GM12878 (cell line): Measurements from ENCODE around the gene NHERF2. TPM values are rescaled to one million over a fixed set of nuclear protein-coding genes. Genes with fewer than 3 reads are reported as not detected.

ENCODE experiments used
- ATAC-seq: fragments of 200-7000 bp; cut with Tn5 transposase; 3 replicates; pipeline ENCODE4 v1.9.1; 2020; ENCODE audit warnings: mild to moderate bottlenecking, moderate library complexity
- BruUV-seq: library from RNA; stranded (reverse); fragments of 400-500 nt; replicated peaks from 2 replicates; lab custom pipeline; 2021; lab: Mats Ljungman, UMichigan
- CTCF ChIA-PET: fragments of 300-600 bp; sonication (Branson Sonifier 250); formaldehyde crosslinking; extraction: SDS; loops from one replicate; lab custom pipeline; 2021; ENCODE audit warnings: inconsistent platforms; lab: Yijun Ruan, JAX
- POLR2A ChIA-PET: fragments of 350-600 bp; formaldehyde crosslinking; extraction: SDS; loops from one replicate; lab custom pipeline; 2021; ENCODE audit warnings: inconsistent platforms; lab: Charles Lee
- RAD21 ChIA-PET: fragments of 300-600 bp; sonication (Branson Sonifier 250); formaldehyde crosslinking; loops from one replicate; lab custom pipeline; 2023; ENCODE audit warnings: antibody characterized with exemption; ENCODE audit not compliant: unreplicated experiment; lab: Charles Lee
- SMC1A ChIA-PET: fragments of 300-600 bp; sonication (Branson Sonifier 250); formaldehyde crosslinking; loops from one replicate; lab custom pipeline; 2023; ENCODE audit not compliant: unreplicated experiment, uncharacterized antibody; lab: Charles Lee
- DNase-seq: peaks from one replicate; pipeline ENCODE4 v3.0.0-alpha.2; 2011; ENCODE audit warnings: low read depth, low spot score
- FAIRE-seq: peaks from 3 replicates; lab custom pipeline; 2011; peaks lifted over from hg19 to GRCh38; lab: Jason Lieb, UNC
- H2AFZ ChIP-seq: 2 replicates; pipeline ENCODE4 v1.6.0; 2011; ENCODE audit warnings: low read depth, low read length, control low read depth; ENCODE audit not compliant: control insufficient read depth
- H3K27ac ChIP-seq: 2 replicates; pipeline ENCODE4 v1.5.1; 2011; ENCODE audit warnings: control low read depth; ENCODE audit not compliant: control insufficient read depth, insufficient read depth
- H3K27me3 ChIP-seq, 2 experiments: replicated peaks in 1 of 2; 2 replicates each; pipeline versions ENCODE4 v1.6.0 to v1.6.1; 2011; ENCODE audit warnings: low read length in 1 of 2; ENCODE audit not compliant: control insufficient read depth in 2 of 2, insufficient read depth in 2 of 2
- H3K36me3 ChIP-seq, 2 experiments: 2 replicates each; pipeline ENCODE4 v1.5.1; 2011; ENCODE audit warnings: low read length in 1 of 2; ENCODE audit not compliant: control insufficient read depth in 2 of 2, insufficient read depth in 2 of 2
- H3K4me1 ChIP-seq: 2 replicates; pipeline ENCODE4 v1.6.1; 2011; ENCODE audit warnings: mild to moderate bottlenecking, low read length, moderate library complexity, mixed read lengths; ENCODE audit not compliant: control insufficient read depth, insufficient read depth
- H3K4me2 ChIP-seq: 2 replicates; pipeline ENCODE4 v1.6.0; 2011; ENCODE audit warnings: control low read depth; ENCODE audit not compliant: control insufficient read depth, insufficient read depth
- H3K4me3 ChIP-seq: fragments of 200-600 bp; sonication (generic); 2 replicates; pipeline ENCODE4 v1.5.1; 2016
- H3K79me2 ChIP-seq: 2 replicates; pipeline ENCODE4 v1.6.0; 2011; ENCODE audit warnings: low read length; ENCODE audit not compliant: control insufficient read depth, insufficient read depth
- H3K9ac ChIP-seq: 2 replicates; pipeline ENCODE4 v1.8.0; 2011; ENCODE audit warnings: low read length, control low read depth, mixed read lengths; ENCODE audit not compliant: control insufficient read depth, insufficient read depth
- H3K9me3 ChIP-seq: replicated peaks from 3 replicates; pipeline ENCODE4 v1.5.1; 2011; ENCODE audit warnings: mild to moderate bottlenecking, low read length; ENCODE audit not compliant: control insufficient read depth, insufficient read depth
- H4K20me1 ChIP-seq: 2 replicates; pipeline ENCODE4 v1.6.0; 2011; ENCODE audit not compliant: control insufficient read depth, insufficient read depth
- BHLHE40 ChIP-seq, 2 experiments: fragments of 450-650 bp in 1 of 2; IDR thresholded peaks; 2 replicates each; pipeline ENCODE4 v1.6.1; 2011 to 2017; ENCODE audit warnings: low read depth in 2 of 2, borderline replicate concordance in 1 of 2, improper control_type of control experiment in 1 of 2, low read length in 1 of 2, mild to moderate bottlenecking in 1 of 2
- DPF2 ChIP-seq: fragments of 450-650 bp; IDR thresholded peaks from 2 replicates; pipeline ENCODE4 v1.6.1; 2017; ENCODE audit warnings: mild to moderate bottlenecking
- EED ChIP-seq: sonication (generic); IDR thresholded peaks from 2 replicates; pipeline ENCODE4 v1.6.1; 2016; ENCODE audit warnings: antibody characterized with exemption, low read depth
- EP300 ChIP-seq, 2 experiments: fragments of 150-350 bp in 1 of 2; IDR thresholded peaks; 2 replicates each; pipeline ENCODE4 v1.6.1; 2011 to 2012; ENCODE audit warnings: low read depth in 2 of 2, low read length in 2 of 2, borderline replicate concordance in 1 of 2, improper control_type of control experiment in 1 of 2, inconsistent platforms in 1 of 2; ENCODE audit not compliant: control insufficient read depth in 1 of 2
- IKZF1 ChIP-seq: fragments of 450-650 bp; conservative IDR thresholded peaks from 2 replicates; pipeline ENCODE4 v1.6.1; 2017; ENCODE audit warnings: antibody characterized with exemption, mild to moderate bottlenecking
- IKZF2 ChIP-seq, 2 experiments: fragments of 450-650 bp; IDR thresholded peaks; 2 replicates each; pipeline ENCODE4 v1.6.1; 2017; ENCODE audit warnings: mild to moderate bottlenecking in 2 of 2, moderate library complexity in 2 of 2
- NR2F1 ChIP-seq: fragments of 450-650 bp; conservative IDR thresholded peaks from 2 replicates; pipeline ENCODE4 v1.6.1; 2017; ENCODE audit warnings: mild to moderate bottlenecking
- POLR2A ChIP-seq: IDR thresholded peaks from 2 replicates; pipeline ENCODE4 v1.6.1; 2011; ENCODE audit warnings: low read depth, mild to moderate bottlenecking, low read length
- RAD51 ChIP-seq: fragments of 450-650 bp; IDR thresholded peaks from 2 replicates; pipeline ENCODE4 v1.6.1; 2016; ENCODE audit warnings: moderate library complexity, mild to moderate bottlenecking, inconsistent platforms
- TARDBP ChIP-seq: IDR thresholded peaks from 2 replicates; pipeline ENCODE4 v1.6.1; 2016; ENCODE audit warnings: borderline replicate concordance
- ZNF622 ChIP-seq: fragments of 450-650 bp; IDR thresholded peaks from 2 replicates; pipeline ENCODE4 v1.6.1; 2017; ENCODE audit warnings: mild to moderate bottlenecking, inconsistent platforms
- WGBS: methylation state at CpG from one replicate; pipeline ENCODE4 v1.1.6; 2016; ENCODE audit warnings: low lambda C conversion rate; ENCODE audit not compliant: insufficient replicate concordance, insufficient coverage; ENCODE audit errors: missing lambda C conversion rate; 5-methylcytosine and 5-hydroxymethylcytosine counted together
- in situ Hi-C: fragments of 300-500 bp; cut with MboI; formaldehyde crosslinking; loops from 9 replicates; pipeline ENCODE4 v1.14.3; 2018; ENCODE audit warnings: mixed read lengths
- intact Hi-C: fragments of 100-400 bp; cut with micrococcal nuclease; formaldehyde crosslinking; loops from one replicate; pipeline ENCODE4 v1.14.2; 2022; ENCODE audit not compliant: unreplicated experiment
- polyA plus RNA-seq, 11 experiments: library from polyadenylated mRNA; depleted of rRNA in 4 of 11; unstranded in 6 of 11; stranded (reverse) in 5 of 11; fragments of >200 nt; fragmentation: Nextera tagmentation in 4 of 11; fragmentation: Illumina TruSeq in 1 of 11; extraction: Ambion mirVana in 4 of 11; extraction: Trizol in 1 of 11; gene quantifications; 1 replicate in 1 of 11; 2 replicates in 10 of 11; pipeline versions ENCODE4 v1.2.1 to v1.2.3, GENCODE V29; 2011 to 2016; ENCODE audit warnings: inconsistent platforms in 2 of 11, missing spikeins in 2 of 11, low read depth in 1 of 11
- total RNA-seq, 4 experiments: library from RNA; depleted of rRNA in 3 of 4; stranded (reverse); fragments of >200 nt in 3 of 4; fragmentation: Illumina TruSeq in 1 of 4; extraction: Trizol in 1 of 4; gene quantifications; 2 replicates each; pipeline versions ENCODE4 v1.2.1 to v1.2.3, GENCODE V29; 2013 to 2021
- TF ChIP-seq, protein P1 (sequence below): fragments of 450-650 bp; conservative IDR thresholded peaks from 2 replicates; pipeline ENCODE4 v1.6.1; 2017; ENCODE audit warnings: mild to moderate bottlenecking, moderate library complexity
- TF ChIP-seq, protein P2 (sequence below): fragments of 450-650 bp; IDR thresholded peaks from 2 replicates; pipeline ENCODE4 v1.6.1; 2018; ENCODE audit warnings: mild to moderate bottlenecking, low read depth, moderate library complexity; ENCODE audit not compliant: partially characterized antibody
- TF ChIP-seq, protein P3 (sequence below): IDR thresholded peaks from 2 replicates; pipeline ENCODE4 v1.6.1; 2011; ENCODE audit warnings: mild to moderate bottlenecking, low read depth, low read length, moderate library complexity; ENCODE audit not compliant: insufficient replicate concordance
- TF ChIP-seq, protein P4 (sequence below): fragments of 450-650 bp; IDR thresholded peaks from 2 replicates; pipeline ENCODE4 v1.6.1; 2016; ENCODE audit warnings: mild to moderate bottlenecking

Gene NHERF2
- total and polyA plus RNA-seq, 10 of the 15 experiments (the other 5 are each of a cell fraction or from before 2014, with no cell fraction given), result 0.05 to 0.31 (median 0.08) TPM; not detected in 4

DNA sequence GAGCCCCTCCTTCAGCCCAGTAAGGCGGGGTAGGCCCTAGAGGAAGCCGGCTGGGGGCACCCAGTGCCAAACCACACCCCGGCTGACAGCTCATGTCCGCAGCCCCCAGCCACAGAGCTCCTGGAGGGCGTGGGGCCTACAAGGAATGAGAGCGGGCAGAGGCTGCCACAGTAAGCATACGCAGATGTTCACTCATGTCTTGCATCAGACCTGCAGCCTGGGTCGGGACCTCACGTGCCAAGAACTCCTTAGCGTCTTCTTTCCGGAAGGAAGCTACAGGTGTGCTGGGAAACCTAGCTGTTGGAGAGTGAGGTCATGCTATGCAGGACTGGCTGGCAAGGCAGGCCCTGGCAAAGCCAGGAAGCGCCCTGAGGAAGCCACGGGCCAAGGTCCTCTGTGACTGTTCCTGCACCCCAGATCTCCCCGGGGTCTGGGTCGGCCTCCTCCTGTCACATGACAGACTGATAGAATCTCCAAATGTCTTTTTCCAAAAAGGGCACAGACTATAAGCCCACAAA, 18.6 kb upstream of the NHERF2 start:
- WGBS, result 2% methylated on average over 15 of the region's 15 CpGs
- peak; percentile 6; the same call in 1 of the 3 replicates for ATAC-seq

More for the DNA sequence above, 18.6 kb upstream of the NHERF2 start:
- ChIA-PET POLR2A (interaction anchor here (0.6 to 2.2 kb wide), 5 partner anchors 12 to 147 kb away, joined by 3 to 14 read pairs (median 7); partner anchors contain the start of gene TRAF7), CTCF (interaction anchor here (0.7 to 1.4 kb wide), 5 partner anchors 9 to 132 kb away, joined by 3 to 8 read pairs (median 3); no protein-coding TSS in a partner anchor), SMC1A (interaction anchor here (1.1 to 1.9 kb wide), 3 partner anchors 27 to 147 kb away, joined by 3 to 5 read pairs (median 3); partner anchors contain the start of genes NOXO1, NTHL1, TRAF7 and TSC2), RAD21 (interaction anchor here (1.0 to 1.3 kb wide), 2 partner anchors 17 to 43 kb away, joined by 3 read pairs; partner anchors contain the start of gene RPS2)
- Histone ChIP-seq H3K27ac (peak overlapping the region; percentile 89), H3K9ac (peak overlapping the region; percentile 92), H3K9me3 (no peaks in the 10 kb centered on the region), H3K27me3 (no peaks in the 10 kb centered on the region), H4K20me1 (peaks cover 6% of the 10 kb centered on the region), H2AFZ (no peak overlapping the region), H3K4me1 (peaks cover 22% of the 10 kb centered on the region), H3K4me2 (peak overlapping the region; percentile 98), H3K4me3 (peak overlapping the region; percentile 100), H3K79me2 (peaks cover 67% of the 10 kb centered on the region), H3K36me3 (peaks cover 0 to 8% of the 10 kb centered on the region in 2 experiments; a peak in 2 of 4 replicates)
- DNase-seq (no peak), FAIRE-seq (no peak)
- intact Hi-C loops (loop anchor here (5.0 kb wide), 1 partner anchor 144 kb away; no protein-coding TSS in a partner anchor), in situ Hi-C loops (no loop called here)
- 0 out of 2 replicates have a peak, but pooled peaks have one; percentile 21 for TF ChIP-seq DPF2
- TF ChIP-seq EP300 (IDR thresholded peaks at IDR 0.05; ENCODE audit: borderline replicate concordance in 1 of 2, control insufficient read depth in 1 of 2, low read depth in 2 of 2, low read length in 2 of 2), result no peak
- peak; percentile 13; the same call in 1 of the 2 replicates for TF ChIP-seq IKZF1
- 0 out of 2 replicates have a peak, but pooled peaks have one; percentile 32 for TF ChIP-seq POLR2A
- TF ChIP-seq, protein P1, sequence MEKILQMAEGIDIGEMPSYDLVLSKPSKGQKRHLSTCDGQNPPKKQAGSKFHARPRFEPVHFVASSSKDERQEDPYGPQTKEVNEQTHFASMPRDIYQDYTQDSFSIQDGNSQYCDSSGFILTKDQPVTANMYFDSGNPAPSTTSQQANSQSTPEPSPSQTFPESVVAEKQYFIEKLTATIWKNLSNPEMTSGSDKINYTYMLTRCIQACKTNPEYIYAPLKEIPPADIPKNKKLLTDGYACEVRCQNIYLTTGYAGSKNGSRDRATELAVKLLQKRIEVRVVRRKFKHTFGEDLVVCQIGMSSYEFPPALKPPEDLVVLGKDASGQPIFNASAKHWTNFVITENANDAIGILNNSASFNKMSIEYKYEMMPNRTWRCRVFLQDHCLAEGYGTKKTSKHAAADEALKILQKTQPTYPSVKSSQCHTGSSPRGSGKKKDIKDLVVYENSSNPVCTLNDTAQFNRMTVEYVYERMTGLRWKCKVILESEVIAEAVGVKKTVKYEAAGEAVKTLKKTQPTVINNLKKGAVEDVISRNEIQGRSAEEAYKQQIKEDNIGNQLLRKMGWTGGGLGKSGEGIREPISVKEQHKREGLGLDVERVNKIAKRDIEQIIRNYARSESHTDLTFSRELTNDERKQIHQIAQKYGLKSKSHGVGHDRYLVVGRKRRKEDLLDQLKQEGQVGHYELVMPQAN, result 0 out of 2 replicates have a peak, but pooled peaks have one; percentile 31
- peak; percentile 60 for TF ChIP-seq NR2F1
- TF ChIP-seq, protein P2, sequence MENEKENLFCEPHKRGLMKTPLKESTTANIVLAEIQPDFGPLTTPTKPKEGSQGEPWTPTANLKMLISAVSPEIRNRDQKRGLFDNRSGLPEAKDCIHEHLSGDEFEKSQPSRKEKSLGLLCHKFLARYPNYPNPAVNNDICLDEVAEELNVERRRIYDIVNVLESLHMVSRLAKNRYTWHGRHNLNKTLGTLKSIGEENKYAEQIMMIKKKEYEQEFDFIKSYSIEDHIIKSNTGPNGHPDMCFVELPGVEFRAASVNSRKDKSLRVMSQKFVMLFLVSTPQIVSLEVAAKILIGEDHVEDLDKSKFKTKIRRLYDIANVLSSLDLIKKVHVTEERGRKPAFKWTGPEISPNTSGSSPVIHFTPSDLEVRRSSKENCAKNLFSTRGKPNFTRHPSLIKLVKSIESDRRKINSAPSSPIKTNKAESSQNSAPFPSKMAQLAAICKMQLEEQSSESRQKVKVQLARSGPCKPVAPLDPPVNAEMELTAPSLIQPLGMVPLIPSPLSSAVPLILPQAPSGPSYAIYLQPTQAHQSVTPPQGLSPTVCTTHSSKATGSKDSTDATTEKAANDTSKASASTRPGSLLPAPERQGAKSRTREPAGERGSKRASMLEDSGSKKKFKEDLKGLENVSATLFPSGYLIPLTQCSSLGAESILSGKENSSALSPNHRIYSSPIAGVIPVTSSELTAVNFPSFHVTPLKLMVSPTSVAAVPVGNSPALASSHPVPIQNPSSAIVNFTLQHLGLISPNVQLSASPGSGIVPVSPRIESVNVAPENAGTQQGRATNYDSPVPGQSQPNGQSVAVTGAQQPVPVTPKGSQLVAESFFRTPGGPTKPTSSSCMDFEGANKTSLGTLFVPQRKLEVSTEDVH, result no peak
- TF ChIP-seq ZNF622, result no peak
- 0 out of 4 replicates have a peak, but pooled peaks of 1 of the 2 experiments have one; percentile 17 for TF ChIP-seq IKZF2 (IDR thresholded peaks at IDR 0.05)
- TF ChIP-seq TARDBP, result no peak
- TF ChIP-seq, protein P3, sequence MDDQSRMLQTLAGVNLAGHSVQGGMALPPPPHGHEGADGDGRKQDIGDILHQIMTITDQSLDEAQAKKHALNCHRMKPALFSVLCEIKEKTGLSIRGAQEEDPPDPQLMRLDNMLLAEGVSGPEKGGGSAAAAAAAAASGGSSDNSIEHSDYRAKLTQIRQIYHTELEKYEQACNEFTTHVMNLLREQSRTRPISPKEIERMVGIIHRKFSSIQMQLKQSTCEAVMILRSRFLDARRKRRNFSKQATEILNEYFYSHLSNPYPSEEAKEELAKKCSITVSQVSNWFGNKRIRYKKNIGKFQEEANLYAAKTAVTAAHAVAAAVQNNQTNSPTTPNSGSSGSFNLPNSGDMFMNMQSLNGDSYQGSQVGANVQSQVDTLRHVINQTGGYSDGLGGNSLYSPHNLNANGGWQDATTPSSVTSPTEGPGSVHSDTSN, result no peak
- peak; percentile 61 for TF ChIP-seq RAD51
- TF ChIP-seq, protein P4, sequence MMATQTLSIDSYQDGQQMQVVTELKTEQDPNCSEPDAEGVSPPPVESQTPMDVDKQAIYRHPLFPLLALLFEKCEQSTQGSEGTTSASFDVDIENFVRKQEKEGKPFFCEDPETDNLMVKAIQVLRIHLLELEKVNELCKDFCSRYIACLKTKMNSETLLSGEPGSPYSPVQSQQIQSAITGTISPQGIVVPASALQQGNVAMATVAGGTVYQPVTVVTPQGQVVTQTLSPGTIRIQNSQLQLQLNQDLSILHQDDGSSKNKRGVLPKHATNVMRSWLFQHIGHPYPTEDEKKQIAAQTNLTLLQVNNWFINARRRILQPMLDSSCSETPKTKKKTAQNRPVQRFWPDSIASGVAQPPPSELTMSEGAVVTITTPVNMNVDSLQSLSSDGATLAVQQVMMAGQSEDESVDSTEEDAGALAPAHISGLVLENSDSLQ, result 0 out of 2 replicates have a peak, but pooled peaks have one; percentile 6
- TF ChIP-seq EED, result no peak
- TF ChIP-seq BHLHE40 (IDR thresholded peaks at IDR 0.05; ENCODE audit: borderline replicate concordance in 1 of 2, low read depth in 2 of 2, low read length in 1 of 2), result peak; percentile 77 to 93
- BruUV-seq, result TSS peak; percentile 85
